C4-2B (cell line): Measurements from ENCODE around the gene SLC39A13.

ENCODE experiments used
- H3K27ac ChIP-seq: fragments of 450-650 bp; 2 replicates; pipeline ENCODE4 v1.5.1; 2017
- CTCF ChIP-seq: fragments of 450-650 bp; conservative IDR thresholded peaks from 2 replicates; pipeline ENCODE4 v1.5.1; 2017; ENCODE audit warnings: mild to moderate bottlenecking
- ZFX ChIP-seq: fragments of 450-650 bp; IDR thresholded peaks from 2 replicates; pipeline ENCODE4 v1.6.1; 2017

Gene SLC39A13

GRCh38 chr11:47413908-47414684 is 5.7 kb downstream of the SLC39A13 start:
- H3K27ac ChIP-seq, result no peak overlapping the region
- TF ChIP-seq ZFX (no peak), CTCF (no peak)

DNA sequence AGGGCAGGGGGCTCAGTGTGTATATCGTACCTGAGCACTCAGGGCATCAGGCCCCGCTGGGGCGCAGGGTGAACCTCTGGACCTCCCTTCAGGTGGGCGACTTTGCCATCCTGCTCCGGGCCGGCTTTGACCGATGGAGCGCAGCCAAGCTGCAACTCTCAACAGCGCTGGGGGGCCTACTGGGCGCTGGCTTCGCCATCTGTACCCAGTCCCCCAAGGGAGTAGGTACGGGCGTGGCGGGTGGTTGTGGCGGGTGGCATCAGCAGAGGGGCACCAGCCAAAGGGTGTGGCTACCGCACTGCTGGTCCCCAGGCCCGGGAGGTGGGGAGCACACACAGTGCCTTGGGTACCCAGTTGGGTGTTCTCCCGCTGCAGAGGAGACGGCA is 6.3 kb downstream of the SLC39A13 start:
- TF ChIP-seq CTCF (no peak), ZFX (no peak)
- no peak overlapping the region for H3K27ac ChIP-seq

DNA sequence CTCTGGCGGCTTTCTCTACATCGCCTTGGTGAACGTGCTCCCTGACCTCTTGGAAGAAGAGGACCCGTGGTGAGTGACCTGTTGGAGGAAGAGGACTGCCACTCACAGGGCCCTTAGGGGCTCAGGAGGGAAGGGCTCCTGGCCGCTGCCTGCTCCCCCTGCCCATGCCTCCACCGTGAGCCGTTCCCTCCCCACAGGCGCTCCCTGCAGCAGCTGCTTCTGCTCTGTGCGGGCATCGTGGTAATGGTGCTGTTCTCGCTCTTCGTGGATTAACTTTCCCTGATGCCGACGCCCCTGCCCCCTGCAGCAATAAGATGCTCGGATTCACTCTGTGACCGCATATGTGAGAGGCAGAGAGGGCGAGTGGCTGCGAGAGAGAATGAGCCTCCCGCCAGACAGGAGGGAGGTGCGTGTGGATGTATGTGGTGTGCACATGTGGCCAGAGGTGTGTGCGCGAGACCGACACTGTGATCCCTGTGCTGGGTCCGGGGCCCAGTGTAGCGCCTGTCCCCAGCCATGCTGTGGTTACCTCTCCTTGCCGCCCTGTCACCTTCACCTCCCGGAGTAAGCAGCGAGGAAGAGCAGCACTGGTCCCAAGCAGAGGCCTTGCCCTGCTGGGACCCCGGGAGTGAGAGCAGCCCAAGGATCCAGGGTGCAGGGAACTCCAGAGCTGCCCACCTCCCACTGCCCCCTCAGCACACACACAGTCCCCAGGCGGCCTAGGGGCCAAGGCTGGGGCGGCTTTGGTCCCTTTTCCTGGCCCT is 6.9 kb downstream of the SLC39A13 start:
- TF ChIP-seq ZFX (no peak), CTCF (no peak)
- H3K27ac ChIP-seq, result no peak overlapping the region

GRCh38 chr11:47415949-47416472 is 7.6 kb downstream of the SLC39A13 start:
- TF ChIP-seq CTCF (no peak), ZFX (no peak)
- H3K27ac ChIP-seq, result no peak overlapping the region

GRCh38 chr11:47417712-47418111 is 9.3 kb downstream of the SLC39A13 start:
- no peak overlapping the region for H3K27ac ChIP-seq
- TF ChIP-seq ZFX (no peak), CTCF (no peak)

DNA sequence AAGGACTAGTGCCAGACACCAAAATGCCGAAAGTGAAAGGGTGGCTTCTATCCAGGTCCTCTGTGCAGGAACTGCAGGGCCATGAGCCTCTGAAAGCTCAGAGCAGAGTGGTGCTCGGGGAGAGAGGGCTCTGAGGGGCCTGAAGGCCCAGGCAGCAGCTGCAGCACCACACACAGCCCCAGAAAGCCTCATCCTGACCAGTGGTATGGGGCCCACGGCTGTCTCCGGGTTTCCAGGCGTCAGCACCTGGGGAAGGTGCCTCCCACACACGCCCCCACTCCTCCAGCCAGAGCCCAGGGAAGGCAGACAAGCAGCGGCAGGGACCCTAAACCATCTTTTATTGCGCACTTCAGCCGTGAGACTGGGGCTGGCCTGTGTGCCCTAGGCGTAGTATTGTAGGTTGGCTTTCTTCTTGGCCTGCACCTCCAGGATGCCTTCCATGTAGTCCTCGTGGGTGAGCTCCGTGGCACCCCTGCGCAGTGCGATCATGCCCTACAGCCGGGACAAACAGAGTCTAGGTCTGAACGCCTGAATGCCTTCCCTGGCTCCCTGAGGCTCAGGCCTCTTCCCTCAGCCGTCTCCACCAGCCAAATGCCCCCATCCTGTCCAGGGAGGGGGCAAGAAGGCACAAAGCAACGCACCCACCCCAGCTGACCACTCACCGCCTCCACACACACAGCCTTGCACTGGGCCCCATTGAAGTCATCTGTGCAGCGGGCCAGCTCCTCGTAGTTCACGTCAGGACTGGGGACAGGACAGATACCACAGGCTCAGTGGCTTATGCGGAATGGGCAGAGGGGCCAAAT is 10.3 kb downstream of the SLC39A13 start:
- TF ChIP-seq CTCF (no peak), ZFX (no peak)
- H3K27ac ChIP-seq, result no peak overlapping the region
